Measurements from ENCODE around the gene ARRDC5. TPM values are rescaled to one million over a fixed set of nuclear protein-coding genes. Genes with fewer than 3 reads are reported as not detected.

Gene ARRDC5
- total and polyA plus RNA-seq, 10 donors = 1.4 to 9.4 (median 6.5) TPM

DNA sequence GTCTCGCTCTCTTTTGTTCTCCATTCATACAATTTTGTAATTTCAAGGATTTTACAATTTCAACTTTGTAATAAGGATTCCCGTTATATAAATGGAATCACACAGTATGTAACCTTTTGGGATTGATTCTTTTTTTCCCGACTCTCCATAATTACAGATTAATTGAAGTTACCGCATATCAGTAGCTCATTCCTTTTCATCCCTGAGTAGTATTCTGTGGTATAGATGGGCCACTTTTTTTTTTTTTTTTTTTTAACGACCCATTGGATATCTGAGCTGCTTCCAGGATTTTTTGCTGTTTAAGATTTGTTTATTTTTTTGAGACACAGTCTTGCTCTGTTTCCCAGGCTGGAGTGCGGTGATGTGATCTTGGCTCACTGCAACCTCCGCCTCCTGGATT, 34.4 kb upstream of the ARRDC5 start:
- no peak for DNase-seq
- TF ChIP-seq POLR2AphosphoS5 (IDR thresholded peaks at IDR 0.05) (no peak), CTCF (IDR thresholded peaks at IDR 0.05 in 8 of 11, conservative IDR thresholded peaks at IDR 0.05 in 3 of 11) (no peak), POLR2A (IDR thresholded peaks at IDR 0.05) (no peak)
- WGBS, 5 donors = 94 to 98% (median 96%) methylated on average over 7 of the region's 7 CpGs
- intact Hi-C loops (cut with DNase I; ENCODE audit: low total_unique reads) = no loop called here
- Histone ChIP-seq H3K27ac (no peak overlapping the region), H3K4me3 (no peak overlapping the region), H3K9me3 (no peaks in the 10 kb centered on the region), H3K36me3 (peaks cover 0 to 21% (median 0%) of the 10 kb centered on the region in 6 donors), H3K27me3 (replicated peaks in 1 of 7) (no peaks in the 10 kb centered on the region), H3K4me1 (peaks cover 0 to 13% (median 2%) of the 10 kb centered on the region in 6 donors)

- peaks cover 0 to 13% (median 2%) of the 10 kb centered on the region in 6 donors for H3K4me1 ChIP-seq
- no peaks in the 10 kb centered on the region for H3K27me3 ChIP-seq (replicated peaks in 1 of 7)
- H3K4me3 ChIP-seq = no peak overlapping the region
- 89 to 94% (median 91%) methylated on average over 8 of the region's 8 CpGs for WGBS, 5 donors
- TF ChIP-seq CTCF (IDR thresholded peaks at IDR 0.05 in 8 of 11, conservative IDR thresholded peaks at IDR 0.05 in 3 of 11) = no peak
- no peak for TF ChIP-seq POLR2AphosphoS5 (IDR thresholded peaks at IDR 0.05)
- no peak for TF ChIP-seq POLR2A (IDR thresholded peaks at IDR 0.05)
- DNase-seq = no peak
- no peak overlapping the region for H3K27ac ChIP-seq
- intact Hi-C loops (cut with DNase I; ENCODE audit: low total_unique reads) = no loop called here
- H3K9me3 ChIP-seq = no peaks in the 10 kb centered on the region
- peaks cover 0 to 17% (median 0%) of the 10 kb centered on the region in 6 donors for H3K36me3 ChIP-seq
Observed at GRCh38 chr19:4935444-4935843, 32.7 kb upstream of the ARRDC5 start.

DNA sequence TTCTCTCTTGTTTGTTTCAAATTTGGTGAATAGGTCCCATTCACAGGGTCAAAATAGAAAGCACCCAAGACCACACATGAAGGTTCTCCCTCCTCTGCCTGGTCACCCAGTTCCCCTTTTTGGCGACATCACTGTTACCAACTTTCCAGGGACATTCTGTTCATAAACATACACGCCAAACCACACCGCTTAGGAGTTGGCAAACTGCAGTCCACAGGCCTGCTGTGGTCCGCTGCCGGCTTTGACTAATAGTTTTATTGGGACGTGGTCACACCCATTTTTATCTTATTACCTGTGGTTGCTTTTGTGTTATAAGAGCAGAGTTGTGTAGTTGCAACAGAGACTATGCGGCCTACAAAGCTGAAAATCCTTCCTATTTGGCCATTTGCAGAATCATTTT, 30.8 kb upstream of the ARRDC5 start:
- no peak overlapping the region for H3K4me3 ChIP-seq
- H3K27ac ChIP-seq = peak overlapping the region in 4 of 8 donors; percentile 8 to 80 (median 66)
- 57 to 86% (median 66%) methylated on average over 7 of the region's 7 CpGs for WGBS, 5 donors
- H3K4me1 ChIP-seq = peaks cover 0 to 13% (median 2%) of the 10 kb centered on the region in 6 donors
- H3K9me3 ChIP-seq = no peaks in the 10 kb centered on the region
- no peaks in the 10 kb centered on the region for H3K27me3 ChIP-seq (replicated peaks in 1 of 7)
- peaks cover 0 to 33% (median 0%) of the 10 kb centered on the region in 6 donors for H3K36me3 ChIP-seq
- no peak for DNase-seq
- intact Hi-C loops (cut with DNase I; ENCODE audit: low total_unique reads) = no loop called here
- TF ChIP-seq POLR2AphosphoS5 (IDR thresholded peaks at IDR 0.05) = no peak
- no peak for TF ChIP-seq CTCF (IDR thresholded peaks at IDR 0.05 in 8 of 11, conservative IDR thresholded peaks at IDR 0.05 in 3 of 11)
- no peak for TF ChIP-seq POLR2A (IDR thresholded peaks at IDR 0.05)

DNA sequence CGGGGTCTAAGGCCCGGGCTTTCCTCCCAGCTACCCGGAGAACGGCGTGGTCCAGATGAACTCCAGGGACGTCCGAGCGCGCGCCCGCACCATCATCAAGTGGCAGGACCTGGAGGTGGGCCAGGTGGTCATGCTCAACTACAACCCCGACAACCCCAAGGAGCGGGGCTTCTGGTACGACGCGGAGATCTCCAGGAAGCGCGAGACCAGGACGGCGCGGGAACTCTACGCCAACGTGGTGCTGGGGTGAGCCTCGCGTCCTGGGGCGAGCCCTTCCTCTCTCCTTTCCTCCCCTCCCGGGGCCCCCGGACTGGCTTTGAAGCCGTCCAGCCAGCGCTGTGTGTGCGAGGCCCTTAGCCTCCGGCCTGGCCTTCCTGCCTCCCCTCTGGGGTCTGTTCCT, 30.0 kb upstream of the ARRDC5 start:
- H3K27ac ChIP-seq = peak overlapping the region in 3 of 8 donors; percentile 57 to 80 (median 75)
- H3K27me3 ChIP-seq (replicated peaks in 1 of 7) = no peaks in the 10 kb centered on the region
- intact Hi-C loops (cut with DNase I; ENCODE audit: low total_unique reads) = no loop called here
- DNase-seq = no peak
- 93 to 98% (median 95%) methylated on average over 17 to 32 of the region's 32 CpGs for WGBS, 5 donors
- no peak overlapping the region for H3K4me3 ChIP-seq
- no peak for TF ChIP-seq POLR2A (IDR thresholded peaks at IDR 0.05)
- no peak for TF ChIP-seq POLR2AphosphoS5 (IDR thresholded peaks at IDR 0.05)
- TF ChIP-seq CTCF (IDR thresholded peaks at IDR 0.05 in 8 of 11, conservative IDR thresholded peaks at IDR 0.05 in 3 of 11) = no peak
- peaks cover 0 to 33% (median 0%) of the 10 kb centered on the region in 6 donors for H3K36me3 ChIP-seq
- H3K9me3 ChIP-seq = no peaks in the 10 kb centered on the region
- H3K4me1 ChIP-seq = peaks cover 0 to 13% (median 2%) of the 10 kb centered on the region in 6 donors
